ENCODE data around the gene RBMXL3. TPM values are rescaled to one million over a fixed set of nuclear protein-coding genes. Genes with fewer than 3 reads are reported as not detected.

The RBMXL3 gene
- total and polyA plus RNA-seq, 5 experiments from 2014 or later, result not detected

Other genes with a start within 250 kb of the RBMXL3 start
- gene IL13RA2, start 171.8 kb upstream of the RBMXL3 start, total RNA-seq, result not detected
- not detected for gene IL13RA2, start 171.8 kb upstream of the RBMXL3 start, polyA plus RNA-seq
- not detected for gene LRCH2, start 44.7 kb downstream of the RBMXL3 start, total RNA-seq
- gene LRCH2, start 44.7 kb downstream of the RBMXL3 start, polyA plus RNA-seq, result not detected
- gene LUZP4, start 100.3 kb downstream of the RBMXL3 start, total RNA-seq, result not detected
- not detected for gene LUZP4, start 100.3 kb downstream of the RBMXL3 start, polyA plus RNA-seq